AML-193 (cell line): ENCODE results near the gene CHCHD3.
"Not testable (repeated sequence)": the region's sequence is repeated elsewhere in the genome, so short reads cannot be mapped to it uniquely, and the experiment has no call there.

Source experiments
- DNase-seq, 2 experiments: peaks; one replicate each; lab custom pipeline; 2025; lab: John Stamatoyannopoulos, UW

Gene CHCHD3

GRCh38 chr7:133001727-133002126 lies 80.2 kb downstream of the CHCHD3 start:
- no peak for DNase-seq

GRCh38 chr7:132999845-133000244 lies 82.0 kb downstream of the CHCHD3 start:
- DNase-seq: no peak

- no peak for DNase-seq
These were observed 83.1 kb downstream of the CHCHD3 start for GRCh38 chr7:132998763-132999162.

- DNase-seq: no peak
These were observed 84.4 kb downstream of the CHCHD3 start for GRCh38 chr7:132997505-132997904.

GRCh38 chr7:132996581-132997242 lies 85.2 kb downstream of the CHCHD3 start:
- no peak for DNase-seq

GRCh38 chr7:132993377-132994013 lies 88.4 kb downstream of the CHCHD3 start:
- no peak for DNase-seq

GRCh38 chr7:132991615-132992587 lies 90.0 kb downstream of the CHCHD3 start:
- DNase-seq: no peak

- DNase-seq: no peak
These were observed 93.8 kb downstream of the CHCHD3 start for GRCh38 chr7:132988117-132988516.

- no peak for DNase-seq
These were observed 101.5 kb downstream of the CHCHD3 start for GRCh38 chr7:132980402-132980801.

GRCh38 chr7:132979524-132979923 lies 102.4 kb downstream of the CHCHD3 start:
- DNase-seq: no peak

- DNase-seq: no peak
These were observed 104.7 kb downstream of the CHCHD3 start for GRCh38 chr7:132977234-132977633.

- DNase-seq: no peak
These were observed 109.1 kb downstream of the CHCHD3 start for GRCh38 chr7:132972745-132973144.

- DNase-seq: no peak
These were observed 111.6 kb downstream of the CHCHD3 start for GRCh38 chr7:132970257-132970656.

- no peak for DNase-seq
These were observed 112.4 kb downstream of the CHCHD3 start for GRCh38 chr7:132969520-132969919.

- not testable (repeated sequence) for DNase-seq
These were observed 114.4 kb downstream of the CHCHD3 start for GRCh38 chr7:132967470-132967848.

GRCh38 chr7:132966754-132967469 lies 115.0 kb downstream of the CHCHD3 start:
- DNase-seq: no peak

GRCh38 chr7:132965951-132966350 lies 115.9 kb downstream of the CHCHD3 start:
- DNase-seq: no peak

- no peak for DNase-seq
These were observed 117.0 kb downstream of the CHCHD3 start for GRCh38 chr7:132964876-132965275.

- DNase-seq: no peak
These were observed 122.0 kb downstream of the CHCHD3 start for GRCh38 chr7:132959891-132960290.

- DNase-seq: no peak
These were observed 125.3 kb downstream of the CHCHD3 start for GRCh38 chr7:132956556-132956955.

GRCh38 chr7:132953468-132953867 lies 128.4 kb downstream of the CHCHD3 start:
- no peak for DNase-seq

- no peak for DNase-seq
These were observed 131.2 kb downstream of the CHCHD3 start for GRCh38 chr7:132950725-132951124.
